ENCODE results near the gene SLC6A15.

Gene SLC6A15

GRCh38 chr12:84924981-84925380 lies 12.4 kb upstream of the SLC6A15 start:
- H3K79me2 ChIP-seq (ENCODE audit: insufficient read depth, low read depth): no peaks in the 10 kb centered on the region
- H3K4me3 ChIP-seq (IDR thresholded peaks at IDR 0.05; ENCODE audit: insufficient read depth, low read depth, low read length): no peak overlapping the region
- no peaks in the 10 kb centered on the region for H4K20me1 ChIP-seq (ENCODE audit: insufficient read depth)
- peaks cover 12% of the 10 kb centered on the region for H3K4me1 ChIP-seq (ENCODE audit: low read depth, poor library complexity, severe bottlenecking)
- no peak for TF ChIP-seq CTCF (conservative IDR thresholded peaks at IDR 0.05; ENCODE audit: low read depth, low read length)
- 0 out of 2 replicates have a peak overlapping the region, but pooled peaks have one; percentile 23 for H3K9ac ChIP-seq
- peak overlapping the region; percentile 14; the same call in 1 of the 2 replicates for H3K27ac ChIP-seq
- no peaks in the 10 kb centered on the region for H3K27me3 ChIP-seq (ENCODE audit: insufficient read depth, low read depth)
- H2AFZ ChIP-seq (ENCODE audit: low read depth): peak overlapping the region; percentile 55; the same call in 1 of the 2 replicates
- no peaks in the 10 kb centered on the region for H3K36me3 ChIP-seq (ENCODE audit: insufficient read depth)
- H3K4me2 ChIP-seq: peak overlapping the region; percentile 18

GRCh38 chr12:84922693-84923092 lies 10.1 kb upstream of the SLC6A15 start:
- H3K4me1 ChIP-seq (ENCODE audit: low read depth, poor library complexity, severe bottlenecking): peaks cover 12% of the 10 kb centered on the region
- no peak overlapping the region for H2AFZ ChIP-seq (ENCODE audit: low read depth)
- no peaks in the 10 kb centered on the region for H4K20me1 ChIP-seq (ENCODE audit: insufficient read depth)
- no peak overlapping the region for H3K4me2 ChIP-seq
- H3K79me2 ChIP-seq (ENCODE audit: insufficient read depth, low read depth): no peaks in the 10 kb centered on the region
- TF ChIP-seq CTCF (conservative IDR thresholded peaks at IDR 0.05; ENCODE audit: low read depth, low read length): no peak
- H3K27ac ChIP-seq: no peak overlapping the region
- no peak overlapping the region for H3K9ac ChIP-seq
- H3K36me3 ChIP-seq (ENCODE audit: insufficient read depth): no peaks in the 10 kb centered on the region
- no peaks in the 10 kb centered on the region for H3K27me3 ChIP-seq (ENCODE audit: insufficient read depth, low read depth)
- H3K4me3 ChIP-seq (IDR thresholded peaks at IDR 0.05; ENCODE audit: insufficient read depth, low read depth, low read length): no peak overlapping the region

DNA sequence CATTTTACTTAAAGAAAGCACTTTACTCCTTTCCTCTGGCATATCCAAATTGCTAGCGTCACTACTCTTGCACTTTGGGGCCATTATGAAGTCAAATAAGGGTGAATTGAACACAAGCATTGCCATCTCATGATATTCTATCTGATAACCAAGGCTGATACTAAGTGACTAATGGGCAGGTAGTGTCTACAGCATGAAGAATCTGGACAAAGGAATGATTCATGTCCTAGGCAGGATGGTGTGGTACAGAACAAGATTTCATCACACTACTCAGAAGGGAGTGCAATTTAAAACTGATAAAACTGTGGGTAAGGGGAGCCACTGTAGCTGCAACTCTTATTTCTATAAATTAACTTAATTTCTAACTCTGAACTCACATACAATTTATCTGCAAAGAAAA lies 7.7 kb upstream of the SLC6A15 start:
- Histone ChIP-seq H3K79me2 (ENCODE audit: insufficient read depth, low read depth) (no peaks in the 10 kb centered on the region), H2AFZ (ENCODE audit: low read depth) (no peak overlapping the region), H3K27ac (no peak overlapping the region), H4K20me1 (ENCODE audit: insufficient read depth) (no peaks in the 10 kb centered on the region), H3K4me3 (IDR thresholded peaks at IDR 0.05; ENCODE audit: insufficient read depth, low read depth, low read length) (no peak overlapping the region), H3K9ac (no peak overlapping the region), H3K4me1 (ENCODE audit: low read depth, poor library complexity, severe bottlenecking) (peaks cover 9% of the 10 kb centered on the region), H3K27me3 (ENCODE audit: insufficient read depth, low read depth) (no peaks in the 10 kb centered on the region), H3K4me2 (no peak overlapping the region), H3K36me3 (ENCODE audit: insufficient read depth) (no peaks in the 10 kb centered on the region)
- TF ChIP-seq CTCF (conservative IDR thresholded peaks at IDR 0.05; ENCODE audit: low read depth, low read length): no peak

GRCh38 chr12:84919271-84919670 lies 6.7 kb upstream of the SLC6A15 start:
- Histone ChIP-seq H3K4me1 (ENCODE audit: low read depth, poor library complexity, severe bottlenecking) (no peaks in the 10 kb centered on the region), H3K27me3 (ENCODE audit: insufficient read depth, low read depth) (no peaks in the 10 kb centered on the region), H2AFZ (ENCODE audit: low read depth) (no peak overlapping the region), H3K79me2 (ENCODE audit: insufficient read depth, low read depth) (no peaks in the 10 kb centered on the region), H3K9ac (no peak overlapping the region), H3K27ac (no peak overlapping the region), H4K20me1 (ENCODE audit: insufficient read depth) (no peaks in the 10 kb centered on the region), H3K4me2 (no peak overlapping the region), H3K36me3 (ENCODE audit: insufficient read depth) (no peaks in the 10 kb centered on the region), H3K4me3 (IDR thresholded peaks at IDR 0.05; ENCODE audit: insufficient read depth, low read depth, low read length) (no peak overlapping the region)
- no peak for TF ChIP-seq CTCF (conservative IDR thresholded peaks at IDR 0.05; ENCODE audit: low read depth, low read length)
